Measurements from ENCODE around the gene IGF2BP3. TPM values are rescaled to one million over a fixed set of nuclear protein-coding genes. Genes with fewer than 3 reads are reported as not detected.

The IGF2BP3 gene
- total and polyA plus RNA-seq, 8 donors, result 0.09 to 1.3 (median 0.55) TPM

GRCh38 chr7:23272275-23272674, 198.0 kb downstream of the IGF2BP3 start:
- Histone ChIP-seq H3K9me3 (no peaks in the 10 kb centered on the region), H3K27me3 (no peaks in the 10 kb centered on the region), H3K4me3 (no peak overlapping the region), H3K4me1 (peaks cover 0 to 4% (median 0%) of the 10 kb centered on the region in 3 donors), H3K27ac (no peak overlapping the region), H3K36me3 (no peaks in the 10 kb centered on the region)
- DNase-seq (no peak), FAIRE-seq (no peak), ATAC-seq (no peak)
- intact Hi-C loops (cut with DNase I), result no loop called here
- TF ChIP-seq, protein P1, sequence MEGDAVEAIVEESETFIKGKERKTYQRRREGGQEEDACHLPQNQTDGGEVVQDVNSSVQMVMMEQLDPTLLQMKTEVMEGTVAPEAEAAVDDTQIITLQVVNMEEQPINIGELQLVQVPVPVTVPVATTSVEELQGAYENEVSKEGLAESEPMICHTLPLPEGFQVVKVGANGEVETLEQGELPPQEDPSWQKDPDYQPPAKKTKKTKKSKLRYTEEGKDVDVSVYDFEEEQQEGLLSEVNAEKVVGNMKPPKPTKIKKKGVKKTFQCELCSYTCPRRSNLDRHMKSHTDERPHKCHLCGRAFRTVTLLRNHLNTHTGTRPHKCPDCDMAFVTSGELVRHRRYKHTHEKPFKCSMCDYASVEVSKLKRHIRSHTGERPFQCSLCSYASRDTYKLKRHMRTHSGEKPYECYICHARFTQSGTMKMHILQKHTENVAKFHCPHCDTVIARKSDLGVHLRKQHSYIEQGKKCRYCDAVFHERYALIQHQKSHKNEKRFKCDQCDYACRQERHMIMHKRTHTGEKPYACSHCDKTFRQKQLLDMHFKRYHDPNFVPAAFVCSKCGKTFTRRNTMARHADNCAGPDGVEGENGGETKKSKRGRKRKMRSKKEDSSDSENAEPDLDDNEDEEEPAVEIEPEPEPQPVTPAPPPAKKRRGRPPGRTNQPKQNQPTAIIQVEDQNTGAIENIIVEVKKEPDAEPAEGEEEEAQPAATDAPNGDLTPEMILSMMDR (IDR thresholded peaks at IDR 0.05), result no peak
- 84 to 85% methylated on average over 2 of the region's 2 CpGs for WGBS, 2 donors

DNA sequence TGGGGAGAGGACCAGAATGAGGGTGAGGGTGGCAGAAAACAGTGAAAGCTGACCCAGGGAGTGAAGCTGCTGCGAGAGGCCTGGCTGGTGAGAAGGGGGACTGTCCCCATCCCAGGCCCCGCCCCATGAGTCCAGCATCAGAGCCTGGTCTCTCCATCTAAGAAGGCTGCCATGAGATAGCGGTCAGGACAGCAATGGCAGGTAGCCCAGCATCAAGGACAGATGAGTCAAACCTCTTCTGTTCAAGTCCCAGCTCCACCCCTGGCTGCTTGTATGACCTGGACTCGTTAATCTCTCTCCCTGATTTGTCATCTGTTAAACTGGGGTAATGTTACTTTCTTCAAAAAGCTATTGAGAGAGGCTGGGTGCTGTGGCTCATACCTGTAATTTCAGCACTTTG, 201.5 kb downstream of the IGF2BP3 start:
- H3K4me1 ChIP-seq, result peaks cover 0 to 4% (median 0%) of the 10 kb centered on the region in 3 donors
- DNase-seq (no peak), ATAC-seq (no peak), FAIRE-seq (no peak)
- H3K36me3 ChIP-seq, result no peaks in the 10 kb centered on the region
- 83 to 85% methylated on average over 4 of the region's 4 CpGs for WGBS, 2 donors
- no peak overlapping the region for H3K4me3 ChIP-seq
- H3K27ac ChIP-seq, result no peak overlapping the region
- intact Hi-C loops (cut with DNase I), result no loop called here
- TF ChIP-seq, protein P1 (IDR thresholded peaks at IDR 0.05), result no peak
- H3K27me3 ChIP-seq, result no peaks in the 10 kb centered on the region
- no peaks in the 10 kb centered on the region for H3K9me3 ChIP-seq

- TF ChIP-seq, protein P1 (IDR thresholded peaks at IDR 0.05), result no peak
- no peaks in the 10 kb centered on the region for H3K36me3 ChIP-seq
- WGBS, 2 donors, result 87 to 88% methylated on average over 2 of the region's 2 CpGs
- no peaks in the 10 kb centered on the region for H3K9me3 ChIP-seq
- no peaks in the 10 kb centered on the region for H3K27me3 ChIP-seq
- FAIRE-seq (no peak), ATAC-seq (no peak), DNase-seq (no peak)
- no peak overlapping the region for H3K27ac ChIP-seq
- H3K4me3 ChIP-seq, result no peak overlapping the region
- intact Hi-C loops (cut with DNase I), result no loop called here
- no peaks in the 10 kb centered on the region for H3K4me1 ChIP-seq
Measured at GRCh38 chr7:23268167-23268566, 202.1 kb downstream of the IGF2BP3 start.

- TF ChIP-seq, protein P1 (IDR thresholded peaks at IDR 0.05), result no peak
- WGBS, 2 donors, result 82 to 89% methylated on average over 2 of the region's 2 CpGs
- no peak for ATAC-seq
Measured at GRCh38 chr7:23267357-23267756, 202.9 kb downstream of the IGF2BP3 start.

GRCh38 chr7:23266918-23267317, 203.4 kb downstream of the IGF2BP3 start:
- H3K27ac ChIP-seq, result no peak overlapping the region
- no peaks in the 10 kb centered on the region for H3K27me3 ChIP-seq
- FAIRE-seq, result no peak
- DNase-seq, result no peak
- no peaks in the 10 kb centered on the region for H3K36me3 ChIP-seq
- 66 to 82% methylated on average over 2 of the region's 2 CpGs for WGBS, 2 donors
- H3K9me3 ChIP-seq, result no peaks in the 10 kb centered on the region
- H3K4me1 ChIP-seq, result no peaks in the 10 kb centered on the region
- intact Hi-C loops (cut with DNase I), result no loop called here
- no peak for ATAC-seq
- H3K4me3 ChIP-seq, result no peak overlapping the region
- TF ChIP-seq, protein P1 (IDR thresholded peaks at IDR 0.05), result no peak

More at GRCh38 chr7:23267357-23267756, 202.9 kb downstream of the IGF2BP3 start:
- FAIRE-seq (no peak), DNase-seq (no peak)
- no peaks in the 10 kb centered on the region for H3K4me1 ChIP-seq
- H3K27me3 ChIP-seq, result no peaks in the 10 kb centered on the region
- no peaks in the 10 kb centered on the region for H3K9me3 ChIP-seq
- no peak overlapping the region for H3K27ac ChIP-seq
- H3K4me3 ChIP-seq, result no peak overlapping the region
- intact Hi-C loops (cut with DNase I), result no loop called here
- H3K36me3 ChIP-seq, result no peaks in the 10 kb centered on the region

Data from pancreas (tissue), 10 donors.